H1 (cell line): ENCODE data around the gene ZGLP1. TPM values are rescaled to one million over a fixed set of nuclear protein-coding genes. Genes with fewer than 3 reads are reported as not detected.

Experiments
- CTCF ChIA-PET: fragments of 300-600 bp; sonication (Branson Sonifier 250); formaldehyde crosslinking; loops from one replicate; lab custom pipeline; 2021; ENCODE audit not compliant: partially characterized antibody; lab: Charles Lee
- POLR2A ChIA-PET: fragments of 300-600 bp; sonication (Branson Sonifier 250); formaldehyde crosslinking; loops from one replicate; lab custom pipeline; 2021; ENCODE audit warnings: inconsistent platforms; ENCODE audit not compliant: partially characterized antibody; lab: Charles Lee
- DNase-seq, 2 experiments: peaks; one replicate each; pipeline versions ENCODE4 v3.0.0 to v3.0.0-alpha.2; 2010 to 2022; ENCODE audit warnings: low spot score in 2 of 2, low read depth in 1 of 2, mixed read lengths in 1 of 2
- FAIRE-seq: peaks from 2 replicates; lab custom pipeline; 2011; peaks lifted over from hg19 to GRCh38; lab: Jason Lieb, UNC
- H2AFZ ChIP-seq: 2 replicates; pipeline ENCODE4 v1.8.1; 2012; ENCODE audit warnings: low read length, inconsistent platforms
- H2AK5ac ChIP-seq: 2 replicates; pipeline ENCODE4 v1.6.1; 2013; ENCODE audit warnings: low read depth, low read length
- H2BK120ac ChIP-seq: replicated peaks from 2 replicates; pipeline ENCODE3; 2013; ENCODE audit warnings: low read depth, low read length, inconsistent platforms
- H2BK12ac ChIP-seq: 2 replicates; pipeline ENCODE4 v1.6.1; 2013; ENCODE audit warnings: low read depth, low read length
- H2BK15ac ChIP-seq: 2 replicates; pipeline ENCODE4 v1.6.1; 2013; ENCODE audit warnings: low read length
- H2BK20ac ChIP-seq: 2 replicates; pipeline ENCODE4 v1.6.1; 2013; ENCODE audit warnings: low read length
- H2BK5ac ChIP-seq: 2 replicates; pipeline ENCODE4 v1.6.1; 2013; ENCODE audit warnings: low read depth, low read length
- H3K14ac ChIP-seq: 2 replicates; pipeline ENCODE4 v1.6.1; 2013; ENCODE audit warnings: inconsistent platforms; ENCODE audit not compliant: insufficient read length
- H3K18ac ChIP-seq: 2 replicates; pipeline ENCODE4 v1.6.1; 2013; ENCODE audit warnings: low read length; ENCODE audit errors: extremely low read depth
- H3K23ac ChIP-seq: 2 replicates; pipeline ENCODE4 v1.6.1; 2013; ENCODE audit warnings: inconsistent platforms; ENCODE audit not compliant: insufficient read length
- H3K23me2 ChIP-seq: 2 replicates; pipeline ENCODE4 v1.6.1; 2013; ENCODE audit warnings: low read depth, low read length
- H3K27ac ChIP-seq: 2 replicates; pipeline ENCODE4 v1.6.1; 2011; ENCODE audit warnings: low read depth, low read length, inconsistent platforms
- H3K27me3 ChIP-seq, 4 experiments: replicated peaks in 1 of 4; 1 replicate in 1 of 4; 2 replicates in 3 of 4; pipeline versions ENCODE4 v1.6.1 to v1.8.1; 2011 to 2013; ENCODE audit warnings: low read length in 3 of 4, mild to moderate bottlenecking in 3 of 4, inconsistent platforms in 2 of 4, mixed read lengths in 2 of 4, moderate library complexity in 1 of 4; ENCODE audit not compliant: control insufficient read depth in 3 of 4, insufficient read depth in 3 of 4; ENCODE audit errors: extremely low read depth in 1 of 4
- H3K36me3 ChIP-seq, 4 experiments: 2 replicates each; pipeline versions ENCODE4 v1.6.1 to v1.8.1; 2011 to 2013; ENCODE audit warnings: mild to moderate bottlenecking in 4 of 4, low read length in 3 of 4, moderate library complexity in 2 of 4, control low read depth in 1 of 4, inconsistent platforms in 1 of 4; ENCODE audit not compliant: insufficient read depth in 4 of 4, control insufficient read depth in 2 of 4
- H3K4ac ChIP-seq: replicated peaks from 2 replicates; pipeline ENCODE3; 2013; ENCODE audit warnings: low read length, low read depth, mixed read lengths, inconsistent platforms; ENCODE audit not compliant: insufficient read length
- H3K4me1 ChIP-seq, 4 experiments: replicated peaks in 1 of 4; 1 replicate in 1 of 4; 2 replicates in 3 of 4; pipeline versions ENCODE4 v1.6.1 to v1.8.1; 2011 to 2013; ENCODE audit warnings: low read length in 3 of 4, inconsistent platforms in 2 of 4, mixed read lengths in 1 of 4; ENCODE audit not compliant: insufficient read depth in 4 of 4, control insufficient read depth in 3 of 4
- H3K4me2 ChIP-seq, 2 experiments: 2 replicates each; pipeline versions ENCODE4 v1.6.1 to v1.8.1; 2011 to 2013; ENCODE audit warnings: low read depth in 2 of 2, low read length in 2 of 2, control low read depth in 1 of 2, inconsistent platforms in 1 of 2, mild to moderate bottlenecking in 1 of 2; ENCODE audit not compliant: insufficient read depth in 1 of 2
- H3K4me3 ChIP-seq, 4 experiments: fragments of 200-600, 300-600 bp in 1 of 4; sonication (generic), shearing (Covaris generic), sonication (Bioruptor Twin) in 1 of 4; 2 replicates each; pipeline versions ENCODE4 v1.5.1 to v1.8.1; 2011 to 2016; ENCODE audit warnings: low read length in 4 of 4, low read depth in 3 of 4, control low read depth in 2 of 4, inconsistent platforms in 2 of 4, mild to moderate bottlenecking in 2 of 4, mixed read lengths in 1 of 4, moderate library complexity in 1 of 4; ENCODE audit not compliant: insufficient read depth in 2 of 4; ENCODE audit errors: extremely low read depth in 1 of 4
- H3K56ac ChIP-seq: replicated peaks from 2 replicates; pipeline ENCODE3; 2013; ENCODE audit warnings: low read depth, mild to moderate bottlenecking, mixed read lengths, low read length, inconsistent platforms; ENCODE audit not compliant: insufficient read length
- H3K79me1 ChIP-seq: 2 replicates; pipeline ENCODE4 v1.6.1; 2013; ENCODE audit warnings: low read depth, low read length, control low read depth
- H3K79me2 ChIP-seq, 2 experiments: 2 replicates each; pipeline versions ENCODE4 v1.6.1 to v1.8.1; 2012 to 2013; ENCODE audit warnings: low read length in 2 of 2, mild to moderate bottlenecking in 2 of 2, inconsistent platforms in 1 of 2; ENCODE audit not compliant: insufficient read depth in 2 of 2, control insufficient read depth in 1 of 2
- H3K9ac ChIP-seq, 4 experiments: replicated peaks in 1 of 4; 1 replicate in 1 of 4; 2 replicates in 3 of 4; pipeline versions ENCODE4 v1.6.1 to v1.8.1; 2011 to 2013; ENCODE audit warnings: low read depth in 3 of 4, low read length in 3 of 4, control low read depth in 2 of 4, mild to moderate bottlenecking in 2 of 4, moderate library complexity in 2 of 4, inconsistent platforms in 1 of 4; ENCODE audit errors: extremely low read depth in 1 of 4
- H3K9me3 ChIP-seq, 2 experiments: 2 replicates each; pipeline versions ENCODE4 v1.6.1 to v1.8.1; 2012 to 2013; ENCODE audit warnings: mild to moderate bottlenecking in 2 of 2, moderate library complexity in 2 of 2, control low read depth in 1 of 2, inconsistent platforms in 1 of 2, low read depth in 1 of 2, low read length in 1 of 2, mixed read lengths in 1 of 2; ENCODE audit not compliant: insufficient read depth in 2 of 2
- H4K20me1 ChIP-seq, 2 experiments: replicated peaks in 1 of 2; 2 replicates each; pipeline versions ENCODE3 to v1.8.1; 2011 to 2013; ENCODE audit warnings: inconsistent platforms in 2 of 2, low read length in 2 of 2, mild to moderate bottlenecking in 1 of 2; ENCODE audit not compliant: insufficient read depth in 2 of 2, control insufficient read depth in 1 of 2
- H4K5ac ChIP-seq: 2 replicates; pipeline ENCODE4 v1.6.1; 2013; ENCODE audit warnings: low read length, low read depth, mixed read lengths, inconsistent platforms; ENCODE audit not compliant: insufficient read length
- H4K8ac ChIP-seq: 2 replicates; pipeline ENCODE4 v1.8.0; 2013; ENCODE audit warnings: mild to moderate bottlenecking, moderate library complexity, low read length, inconsistent platforms; ENCODE audit not compliant: insufficient read depth; ENCODE audit errors: extremely low read depth
- H4K91ac ChIP-seq: replicated peaks from 2 replicates; pipeline ENCODE3; 2013; ENCODE audit warnings: low read length, mixed read lengths, inconsistent platforms; ENCODE audit not compliant: insufficient read length
- ATF3 ChIP-seq: IDR thresholded peaks from 2 replicates; pipeline ENCODE4 v1.6.1; 2011; ENCODE audit warnings: low read depth, mild to moderate bottlenecking, low read length; ENCODE audit not compliant: insufficient read depth
- BACH1 ChIP-seq: IDR thresholded peaks from 2 replicates; pipeline ENCODE4 v1.6.1; 2012; ENCODE audit warnings: low read length, improper control_type of control experiment
- BCL11A ChIP-seq, 2 experiments: IDR thresholded peaks; one replicate each; pipeline ENCODE4 v1.6.1; 2011; ENCODE audit warnings: low read depth in 2 of 2, low read length in 2 of 2, mild to moderate bottlenecking in 2 of 2
- CHD1 ChIP-seq: IDR thresholded peaks from 2 replicates; pipeline ENCODE4 v1.6.1; 2012; ENCODE audit warnings: low read depth, low read length, improper control_type of control experiment
- KDM5A ChIP-seq: fragments of 200-600 bp; IDR thresholded peaks from 2 replicates; pipeline ENCODE4 v1.7.1; 2012; ENCODE audit warnings: mild to moderate bottlenecking, low read length, inconsistent platforms, mixed read lengths
- NANOG ChIP-seq: IDR thresholded peaks from 2 replicates; pipeline ENCODE4 v1.6.1; 2011; ENCODE audit warnings: low read length, low read depth, mild to moderate bottlenecking, inconsistent platforms; ENCODE audit not compliant: insufficient read depth, poor library complexity, severe bottlenecking
- RBBP5 ChIP-seq: IDR thresholded peaks from 2 replicates; pipeline ENCODE4 v1.7.1; 2012; ENCODE audit warnings: low read depth, mild to moderate bottlenecking, inconsistent platforms, low read length, moderate library complexity, borderline replicate concordance
- SAP30 ChIP-seq: fragments of 300-600 bp; sonication (generic); IDR thresholded peaks from 2 replicates; pipeline ENCODE4 v1.7.1; 2012; ENCODE audit warnings: low read length, moderate library complexity, mild to moderate bottlenecking, inconsistent platforms; ENCODE audit not compliant: insufficient read depth, insufficient replicate concordance
- SP4 ChIP-seq: IDR thresholded peaks from 2 replicates; pipeline ENCODE4 v1.6.1; 2012; ENCODE audit warnings: low read length, inconsistent platforms
- TAF7 ChIP-seq: optimal IDR thresholded peaks from 2 replicates; pipeline ENCODE3; 2011; ENCODE audit warnings: low read depth, mild to moderate bottlenecking, inconsistent platforms, low read length, moderate library complexity, borderline replicate concordance
- WGBS, 2 experiments: shearing (Covaris generic) in 1 of 2; methylation state at CpG; one replicate each; pipeline versions ENCODE4 v1.1.6 to v1.1.7; 2013 to 2015; ENCODE audit warnings: low lambda C conversion rate in 2 of 2, mixed read lengths in 2 of 2, inconsistent platforms in 1 of 2, low coverage in 1 of 2, missing lambda C conversion rate in 1 of 2; ENCODE audit not compliant: insufficient replicate concordance in 2 of 2, insufficient coverage in 1 of 2, insufficient read length in 1 of 2; ENCODE audit errors: extremely low coverage in 1 of 2, missing lambda C conversion rate in 1 of 2; 5-methylcytosine and 5-hydroxymethylcytosine counted together
- polyA plus RNA-seq, 7 experiments: library from polyadenylated mRNA; depleted of rRNA in 3 of 7; stranded (reverse) in 5 of 7; unstranded in 2 of 7; fragments of >200 nt in 5 of 7; fragments of 200-250 nt in 2 of 7; gene quantifications; 1 replicate in 5 of 7; 2 replicates in 1 of 7; 4 replicates in 1 of 7; pipeline versions ENCODE4 v1.2.1 to v1.2.3, GENCODE V29; 2011 to 2013; ENCODE audit warnings: missing spikeins in 2 of 7, mixed read lengths in 2 of 7
- total RNA-seq: library from RNA; stranded (reverse); fragmentation: NEBNext Ultra II Directional; extraction: Animal tissue kit (Norgen Biotek cat#: 25700); gene quantifications from 2 replicates; pipeline ENCODE4 v1.2.1, GENCODE V29; 2021

Gene ZGLP1
- total and polyA plus RNA-seq, 2 of the 8 experiments (the other 6 are each of a cell fraction or from before 2014, with no cell fraction given), result 4.2 to 5.1 TPM

DNA sequence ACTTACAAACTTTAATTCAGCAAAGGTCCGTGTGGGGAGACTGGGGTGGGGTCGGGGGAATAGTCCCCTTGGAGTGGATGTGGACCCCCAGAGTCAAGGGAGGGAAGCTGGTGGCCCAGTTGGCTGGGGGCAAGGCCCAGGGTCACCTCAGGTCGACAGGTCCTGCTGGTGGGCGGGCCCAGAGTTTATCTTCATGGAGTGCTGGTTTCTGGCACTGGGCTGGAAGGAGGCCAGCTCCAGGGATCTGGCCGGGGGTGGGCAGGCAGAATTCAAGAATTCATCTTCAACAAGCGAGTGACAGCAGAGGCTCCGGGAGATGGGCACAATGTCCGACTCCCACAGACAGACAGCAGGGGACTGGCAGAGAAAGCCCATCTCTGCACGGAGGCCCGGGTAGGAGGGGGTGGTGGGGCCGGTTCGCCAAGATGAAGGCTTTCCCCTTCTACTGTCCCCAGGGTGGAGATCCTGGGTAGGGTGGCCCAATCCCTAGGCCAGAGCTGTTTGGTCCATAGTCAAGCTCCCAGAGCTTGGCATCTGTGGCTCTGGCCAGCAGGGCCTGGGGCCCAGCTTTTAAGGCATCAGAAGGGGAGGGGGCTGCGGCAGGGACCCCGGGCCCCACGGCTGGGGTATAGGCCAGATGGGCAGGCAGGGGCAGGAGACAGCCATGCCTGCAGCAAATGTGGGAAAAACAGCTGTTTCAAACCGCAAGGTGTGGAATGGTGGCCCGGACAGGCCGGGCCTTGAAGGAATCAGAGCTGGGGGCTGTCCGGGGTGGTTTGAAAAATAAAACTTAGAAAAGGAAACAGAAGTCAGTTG is 6.8 kb upstream of the ZGLP1 start:
- Histone ChIP-seq H4K5ac (no peak overlapping the region), H2BK120ac (no peak overlapping the region), H2BK5ac (no peak overlapping the region), H2AFZ (no peak overlapping the region), H3K23ac (no peak overlapping the region), H3K18ac (no peak overlapping the region; the same call in 1 of the 2 replicates), H2BK15ac (no peak overlapping the region), H3K27me3 (no peaks in the 10 kb centered on the region), H3K4me3 (peak overlapping the region in 1 of 4 experiments; percentile 91; a peak in 2 of 8 replicates), H3K4me2 (peak overlapping the region in 1 of 2 experiments; percentile 79; a peak in 3 of 4 replicates), H3K27ac (peak overlapping the region; percentile 11; the same call in 1 of the 2 replicates), H4K20me1 (no peaks in the 10 kb centered on the region), H3K79me2 (no peaks in the 10 kb centered on the region), H3K79me1 (no peaks in the 10 kb centered on the region; the same call in 1 of the 2 replicates), H3K9me3 (no peaks in the 10 kb centered on the region), H2BK12ac (no peak overlapping the region), H3K23me2 (peaks cover 3% of the 10 kb centered on the region; the same call in 1 of the 2 replicates), H3K9ac (0 out of 7 replicates have a peak overlapping the region, but pooled peaks of 1 of the 4 experiments have one; percentile 71), H3K56ac (no peak overlapping the region), H2AK5ac (no peak overlapping the region), H2BK20ac (no peak overlapping the region), H3K36me3 (peaks cover 9 to 32% (median 23%) of the 10 kb centered on the region in 4 experiments), H3K14ac (no peak overlapping the region), H3K4ac (no peak overlapping the region), H4K8ac (no peak overlapping the region; the same call in 1 of the 2 replicates), H4K91ac (no peak overlapping the region), H3K4me1 (no peaks in the 10 kb centered on the region; a peak in 1 of 7 replicates)
- no peak for FAIRE-seq
- WGBS, 2 experiments, result 84% methylated on average over 10 of the region's 19 CpGs; no CpG with 5 or more reads in 1 of the 2 experiments
- ChIA-PET POLR2A (interaction anchor here (1.1 to 11.4 kb wide), 7 partner anchors 8 to 51 kb away, joined by 3 to 104 read pairs (median 5); partner anchors contain the start of genes ICAM5 and RAVER1), CTCF (interaction anchor here (0.5 to 2.5 kb wide), 5 partner anchors 54 to 74 kb away, joined by 3 to 11 read pairs (median 3); no protein-coding TSS in a partner anchor)
- DNase-seq, result no peak
- no peak for TF ChIP-seq RBBP5
- TF ChIP-seq SAP30, result no peak
- no peak for TF ChIP-seq BCL11A (IDR thresholded peaks at IDR 0.05; ENCODE audit: low read depth in 2 of 2, low read length in 2 of 2)
- no peak for TF ChIP-seq SP4
- TF ChIP-seq KDM5A, result no peak
- no peak for TF ChIP-seq NANOG
- no peak for TF ChIP-seq BACH1
- TF ChIP-seq ATF3, result no peak
- no peak for TF ChIP-seq TAF7
- TF ChIP-seq CHD1, result no peak
